NK-92 treated with Interleukin-12 subunit alpha and Interleukin-12 subunit beta, amount 100 ng/mL, for 24 hours (cell line): ENCODE results near the gene OR10X1.

Experiments
- DNase-seq: peaks from one replicate; lab custom pipeline; 2025; lab: John Stamatoyannopoulos, UW

The OR10X1 gene

GRCh38 chr1:158579733-158580132, at the start of gene OR10X1:
OR10X1 (minus strand) TSS chr1:158579899; CDS start chr1:158579899, 0 bp downstream.
- DNase-seq, result no peak

- no peak for DNase-seq
Observed at GRCh38 chr1:158613764-158614163, 34.1 kb upstream of the OR10X1 start.

- DNase-seq, result no peak
Observed at GRCh38 chr1:158611916-158612315, 32.2 kb upstream of the OR10X1 start.

GRCh38 chr1:158607296-158607695, 27.6 kb upstream of the OR10X1 start:
- DNase-seq, result no peak

GRCh38 chr1:158604968-158605367, 25.3 kb upstream of the OR10X1 start, which contains the start of gene OR10Z1:
OR10Z1 (plus strand) TSS chr1:158605268; CDS start chr1:158606439, 1,171 bp downstream.
- no peak for DNase-seq

GRCh38 chr1:158600735-158601134, 21.0 kb upstream of the OR10X1 start:
- no peak for DNase-seq

GRCh38 chr1:158586942-158587341, 7.2 kb upstream of the OR10X1 start:
- no peak for DNase-seq

- DNase-seq, result no peak
Observed at GRCh38 chr1:158583962-158584361, 4.3 kb upstream of the OR10X1 start.

- DNase-seq, result no peak
Observed at GRCh38 chr1:158577561-158577960, 2.1 kb downstream of the OR10X1 start.

GRCh38 chr1:158572226-158572625, 7.5 kb downstream of the OR10X1 start:
- no peak for DNase-seq

GRCh38 chr1:158570480-158570879, 9.2 kb downstream of the OR10X1 start, which contains the start of gene OR6P1:
OR6P1 (minus strand) TSS chr1:158570580; CDS start chr1:158563604, 6,976 bp downstream.
- DNase-seq, result no peak

- DNase-seq, result no peak
Observed at GRCh38 chr1:158564608-158565007, 15.1 kb downstream of the OR10X1 start.

- no peak for DNase-seq
Observed at GRCh38 chr1:158563853-158564252, 15.8 kb downstream of the OR10X1 start.

GRCh38 chr1:158559696-158560095, 20.0 kb downstream of the OR10X1 start:
- DNase-seq, result no peak

- DNase-seq, result no peak
Observed at GRCh38 chr1:158554352-158554751, 25.3 kb downstream of the OR10X1 start, which contains the start of gene OR6Y1. OR6Y1 (minus strand) TSS chr1:158554405; CDS start chr1:158548105, 6,300 bp downstream.

- DNase-seq, result no peak
Observed at GRCh38 chr1:158552296-158552695, 27.4 kb downstream of the OR10X1 start.

- DNase-seq, result no peak
Observed at GRCh38 chr1:158547533-158547932, 32.2 kb downstream of the OR10X1 start.

GRCh38 chr1:158537609-158538008, 42.1 kb downstream of the OR10X1 start:
- no peak for DNase-seq

GRCh38 chr1:158534496-158534895, 45.2 kb downstream of the OR10X1 start:
- no peak for DNase-seq
